K562 (cell line): ENCODE results near the gene MUC3A. TPM values are rescaled to one million over a fixed set of nuclear protein-coding genes. Genes with fewer than 3 reads are reported as not detected.
A peak's percentile ranks its signal among the peaks of the same experiment; 100 is the strongest.

Experiments used
- CC2D1A ChIP-seq: fragments of 450-650 bp; IDR thresholded peaks from 2 replicates; pipeline ENCODE4 v1.6.1; 2017; ENCODE audit warnings: mild to moderate bottlenecking
- CTCF ChIP-seq, 3 experiments: IDR thresholded peaks in 2 of 3; conservative IDR thresholded peaks in 1 of 3; 2 replicates each; pipeline ENCODE4 v1.5.1; 2011 to 2012; ENCODE audit warnings: low read length in 3 of 3, mild to moderate bottlenecking in 3 of 3, control low read depth in 2 of 3, improper control_type of control experiment in 1 of 3, inconsistent platforms in 1 of 3, low read depth in 1 of 3, mixed read lengths in 1 of 3, moderate library complexity in 1 of 3; ENCODE audit not compliant: insufficient read depth in 2 of 3
- EZH2 ChIP-seq: IDR thresholded peaks from 2 replicates; pipeline ENCODE4 v1.6.1; 2012; ENCODE audit warnings: low read depth, mild to moderate bottlenecking, inconsistent platforms, low read length, borderline replicate concordance
- HBP1 ChIP-seq: fragments of 450-650 bp; formaldehyde crosslinking; IDR thresholded peaks from 2 replicates; pipeline ENCODE4 v1.4.0; 2022; ENCODE audit warnings: missing genetic modification characterization
- HDAC2 ChIP-seq: fragments of 450-650 bp; IDR thresholded peaks from 2 replicates; pipeline ENCODE4 v1.6.1; 2016; ENCODE audit warnings: mild to moderate bottlenecking
- MCM7 ChIP-seq, 2 experiments: fragments of 450-650 bp; IDR thresholded peaks; 2 replicates each; pipeline ENCODE4 v1.6.1; 2016 to 2018
- PHF20 ChIP-seq: fragments of 450-650 bp; IDR thresholded peaks from 2 replicates; pipeline ENCODE4 v1.6.1; 2018; ENCODE audit not compliant: partially characterized antibody
- POLR2G ChIP-seq: fragments of 200-400 bp; formaldehyde crosslinking; IDR thresholded peaks from 2 replicates; pipeline ENCODE4 v1.6.1; 2017; ENCODE audit warnings: low read depth, mild to moderate bottlenecking, antibody characterized with exemption, low read length, moderate library complexity
- RBM25 ChIP-seq: fragments of 200-400 bp; formaldehyde crosslinking; IDR thresholded peaks from 2 replicates; pipeline ENCODE4 v1.6.1; 2018; ENCODE audit warnings: low read length, low read depth, moderate library complexity; ENCODE audit not compliant: severe bottlenecking
- RCOR1 ChIP-seq, 2 experiments: IDR thresholded peaks; 2 replicates each; pipeline ENCODE4 v1.6.1; 2012; ENCODE audit warnings: low read depth in 2 of 2, low read length in 2 of 2, borderline replicate concordance in 1 of 2, improper control_type of control experiment in 1 of 2
- REST ChIP-seq, 2 experiments: fragments of 450-650 bp; formaldehyde crosslinking in 1 of 2; IDR thresholded peaks; 2 replicates each; pipeline versions ENCODE4 v1.4.0 to v1.6.1; 2014 to 2020; ENCODE audit warnings: mild to moderate bottlenecking in 2 of 2, borderline replicate concordance in 1 of 2, low read depth in 1 of 2
- RNF2 ChIP-seq: sonication (generic); IDR thresholded peaks from 2 replicates; pipeline ENCODE4 v1.6.1; 2016
- TAF7 ChIP-seq: fragments of 450-650 bp; IDR thresholded peaks from 2 replicates; pipeline ENCODE4 v1.6.1; 2016; ENCODE audit warnings: missing genetic modification characterization, missing compliant biosample characterization
- ZNF740 ChIP-seq, 3 experiments: fragments of 200-800 bp in 1 of 3; sonication (Bioruptor generic) in 1 of 3; sonication (generic) in 1 of 3; formaldehyde crosslinking in 1 of 3; IDR thresholded peaks; 2 replicates each; pipeline versions ENCODE4 v1.6.1 to v1.8.0; 2016 to 2022; ENCODE audit warnings: mild to moderate bottlenecking in 2 of 3, missing compliant biosample characterization in 2 of 3, missing genetic modification characterization in 2 of 3, missing genetic modification reagents in 1 of 3
- polyA plus RNA-seq, 8 experiments: library from polyadenylated mRNA; depleted of rRNA in 4 of 8; stranded (reverse) in 5 of 8; unstranded in 3 of 8; fragments of >200 nt; fragmentation: Nextera tagmentation in 2 of 8; fragmentation: Illumina TruSeq in 1 of 8; extraction: Ambion mirVana in 2 of 8; extraction: Trizol in 1 of 8; gene quantifications; 2 replicates each; pipeline versions ENCODE4 v1.2.1 to v1.2.3, GENCODE V29; 2011 to 2014; ENCODE audit warnings: inconsistent platforms in 1 of 8, missing spikeins in 1 of 8
- total RNA-seq, 7 experiments: library from RNA; depleted of rRNA in 6 of 7; stranded (reverse); fragments of >200 nt in 6 of 7; fragmentation: Illumina TruSeq in 2 of 7; extraction: Trizol in 2 of 7; gene quantifications; 2 replicates each; pipeline versions ENCODE4 v1.2.1 to v1.2.3, GENCODE V29; 2011 to 2021; ENCODE audit warnings: low replicate concordance in 1 of 7

Gene MUC3A
- total and polyA plus RNA-seq, 9 of the 15 experiments (the other 6 are each of a cell fraction or from before 2014, with no cell fraction given) = 0.06 to 2.2 (median 0.20) TPM; not detected in 1

- TF ChIP-seq RCOR1 (IDR thresholded peaks at IDR 0.05; ENCODE audit: borderline replicate concordance in 1 of 2, low read depth in 2 of 2, low read length in 2 of 2) (peak in 1 of 2 experiments; percentile 64; a peak in 2 of 4 replicates), MCM7 (IDR thresholded peaks at IDR 0.05) (0 out of 4 replicates have a peak, but pooled peaks of 1 of the 2 experiments have one; percentile 41), RNF2 (no peak), REST (IDR thresholded peaks at IDR 0.05; ENCODE audit: borderline replicate concordance) (peak; percentile 10; the same call in 1 of the 2 replicates), REST (CRISPR knock-in tag; IDR thresholded peaks at IDR 0.05; ENCODE audit: low read depth) (no peak), TAF7 (tag) (no peak), EZH2 (peak; percentile 70; the same call in 1 of the 2 replicates), RBM25 (peak; percentile 94), POLR2G (no peak), ZNF740 (CRISPR knock-in tag; IDR thresholded peaks at IDR 0.05) (no peak), ZNF740 (tag; IDR thresholded peaks at IDR 0.05) (no peak), CC2D1A (0 out of 2 replicates have a peak, but pooled peaks have one; percentile 15), HDAC2 (peak; percentile 82), CTCF (IDR thresholded peaks at IDR 0.05 in 2 of 3, conservative IDR thresholded peaks at IDR 0.05 in 1 of 3; ENCODE audit: insufficient read depth in 2 of 3, low read depth in 1 of 3, low read length in 3 of 3) (0 out of 6 replicates have a peak, but pooled peaks of 1 of the 3 experiments have one; percentile 11), PHF20 (peak; percentile 45), HBP1 (0 out of 2 replicates have a peak, but pooled peaks have one; percentile 47)
These were observed 18.0 kb downstream of the MUC3A start (continued) for GRCh38 chr7:100967292-100967863.
